Measurements from ENCODE around the gene FOXS1. TPM values are rescaled to one million over a fixed set of nuclear protein-coding genes. Genes with fewer than 3 reads are reported as not detected.
A peak's percentile ranks its signal among the peaks of the same experiment; 100 is the strongest.

FOXS1 gene
- polyA plus RNA-seq (2013, experiment 1 of 2) = 0.23 TPM
- 0.26 TPM for polyA plus RNA-seq (2013, experiment 2 of 2)

GRCh38 chr20:31845300-31845863 lies at the start of gene FOXS1:
Gene FOXS1 (minus strand): TSS chr20:31845604. CDS start chr20:31845542, 62 bp downstream.
- no peak within 1 kb of the TSS for H3K27ac ChIP-seq (ENCODE audit: low read length, poor library complexity, severe bottlenecking)
- H3K23ac ChIP-seq (ENCODE audit: low read length in 2 of 2) = no peak within 1 kb of the TSS
- H3K4me3 ChIP-seq (ENCODE audit: insufficient read depth in 1 of 2, low read depth in 1 of 2, low read length in 2 of 2) = peak within 1 kb of the TSS in 1 of 2 experiments; percentile 1
- no peaks in the 10 kb centered on the region for H3K9me3 ChIP-seq (ENCODE audit: control insufficient read depth, low read length)
- peak within 1 kb of the TSS; percentile 60 for H2AK5ac ChIP-seq (ENCODE audit: low read length, severe bottlenecking)
- 73% methylated on average over 20 of the region's 21 CpGs for WGBS
- peak within 1 kb of the TSS in 1 of 2 experiments; percentile 63 for H3K14ac ChIP-seq (ENCODE audit: low read length in 2 of 2)
- DNase-seq = no peak
- peaks cover 36 to 74% of the 10 kb centered on the region in 2 experiments for H3K27me3 ChIP-seq (ENCODE audit: control insufficient read depth in 1 of 2, insufficient read depth in 1 of 2, low read length in 2 of 2)
- H2BK5ac ChIP-seq (ENCODE audit: low read depth, low read length, poor library complexity, severe bottlenecking) = no peak within 1 kb of the TSS
- H3K79me1 ChIP-seq (replicated peaks; ENCODE audit: low read length, poor library complexity, severe bottlenecking) = no peaks in the 10 kb centered on the region
- H3K9ac ChIP-seq (ENCODE audit: low read length) = no peak within 1 kb of the TSS
- H3K18ac ChIP-seq (ENCODE audit: low read depth in 1 of 2, low read length in 2 of 2) = peak within 1 kb of the TSS in 1 of 2 experiments; percentile 1
- no peak within 1 kb of the TSS for H2BK120ac ChIP-seq (ENCODE audit: low read depth, low read length)
- H4K8ac ChIP-seq (ENCODE audit: low read length) = no peak within 1 kb of the TSS
- H3K4ac ChIP-seq (ENCODE audit: low read depth in 1 of 2, low read length in 2 of 2) = no peak within 1 kb of the TSS
- H2BK15ac ChIP-seq (ENCODE audit: low read depth, poor library complexity, severe bottlenecking) = no peak within 1 kb of the TSS
- H3K4me1 ChIP-seq (ENCODE audit: control insufficient read depth, insufficient read depth, low read depth, low read length) = peaks cover 55% of the 10 kb centered on the region
- H2BK12ac ChIP-seq (ENCODE audit: low read length in 2 of 2) = peak within 1 kb of the TSS in 1 of 2 experiments; percentile 19
- H3K4me2 ChIP-seq (ENCODE audit: low read length, poor library complexity, severe bottlenecking) = peak within 1 kb of the TSS; percentile 5
- peak within 1 kb of the TSS; percentile 30 for H4K91ac ChIP-seq (ENCODE audit: low read length)
- peaks cover 0 to 3% of the 10 kb centered on the region in 2 experiments for H3K36me3 ChIP-seq (ENCODE audit: control insufficient read depth in 1 of 2, insufficient read depth in 2 of 2, low read depth in 1 of 2, low read length in 2 of 2)
- H2AFZ ChIP-seq (ENCODE audit: low read depth, low read length) = no peak within 1 kb of the TSS

GRCh38 chr20:31890646-31891045 lies 45.2 kb upstream of the FOXS1 start:
- peaks cover 19 to 23% of the 10 kb centered on the region in 2 experiments for H3K27me3 ChIP-seq (ENCODE audit: control insufficient read depth in 1 of 2, insufficient read depth in 1 of 2, low read length in 2 of 2)
- 58% methylated on average over 8 of the region's 8 CpGs for WGBS
- H3K23ac ChIP-seq (ENCODE audit: low read length in 2 of 2) = no peak overlapping the region
- no peak overlapping the region for H2AK5ac ChIP-seq (ENCODE audit: low read length, severe bottlenecking)
- no peaks in the 10 kb centered on the region for H3K4me1 ChIP-seq (ENCODE audit: control insufficient read depth, insufficient read depth, low read depth, low read length)
- H3K36me3 ChIP-seq (ENCODE audit: control insufficient read depth in 1 of 2, insufficient read depth in 2 of 2, low read depth in 1 of 2, low read length in 2 of 2) = no peaks in the 10 kb centered on the region
- no peak overlapping the region for H3K4me2 ChIP-seq (ENCODE audit: low read length, poor library complexity, severe bottlenecking)
- H2AFZ ChIP-seq (ENCODE audit: low read depth, low read length) = no peak overlapping the region
- no peak for DNase-seq
- H4K8ac ChIP-seq (ENCODE audit: low read length) = no peak overlapping the region
- no peak overlapping the region for H2BK120ac ChIP-seq (ENCODE audit: low read depth, low read length)
- no peak overlapping the region for H3K4ac ChIP-seq (ENCODE audit: low read depth in 1 of 2, low read length in 2 of 2)
- no peak overlapping the region for H3K4me3 ChIP-seq (ENCODE audit: insufficient read depth in 1 of 2, low read depth in 1 of 2, low read length in 2 of 2)
- H4K91ac ChIP-seq (ENCODE audit: low read length) = no peak overlapping the region
- no peaks in the 10 kb centered on the region for H3K9me3 ChIP-seq (ENCODE audit: control insufficient read depth, low read length)
- H3K9ac ChIP-seq (ENCODE audit: low read length) = no peak overlapping the region
- no peaks in the 10 kb centered on the region for H3K79me1 ChIP-seq (replicated peaks; ENCODE audit: low read length, poor library complexity, severe bottlenecking)
- no peak overlapping the region for H2BK15ac ChIP-seq (ENCODE audit: low read depth, poor library complexity, severe bottlenecking)
- H3K14ac ChIP-seq (ENCODE audit: low read length in 2 of 2) = no peak overlapping the region
- H2BK12ac ChIP-seq (ENCODE audit: low read length in 2 of 2) = no peak overlapping the region
- no peak overlapping the region for H2BK5ac ChIP-seq (ENCODE audit: low read depth, low read length, poor library complexity, severe bottlenecking)
- H3K18ac ChIP-seq (ENCODE audit: low read depth in 1 of 2, low read length in 2 of 2) = no peak overlapping the region
- no peak overlapping the region for H3K27ac ChIP-seq (ENCODE audit: low read length, poor library complexity, severe bottlenecking)

GRCh38 chr20:31883829-31884228 lies 38.4 kb upstream of the FOXS1 start:
- Histone ChIP-seq H3K18ac (ENCODE audit: low read depth in 1 of 2, low read length in 2 of 2) (no peak overlapping the region), H3K4ac (ENCODE audit: low read depth in 1 of 2, low read length in 2 of 2) (no peak overlapping the region), H3K79me1 (replicated peaks; ENCODE audit: low read length, poor library complexity, severe bottlenecking) (no peaks in the 10 kb centered on the region), H2BK15ac (ENCODE audit: low read depth, poor library complexity, severe bottlenecking) (no peak overlapping the region), H3K27ac (ENCODE audit: low read length, poor library complexity, severe bottlenecking) (no peak overlapping the region), H3K4me2 (ENCODE audit: low read length, poor library complexity, severe bottlenecking) (no peak overlapping the region), H2BK120ac (ENCODE audit: low read depth, low read length) (no peak overlapping the region), H2AFZ (ENCODE audit: low read depth, low read length) (no peak overlapping the region), H3K9ac (ENCODE audit: low read length) (no peak overlapping the region), H2BK5ac (ENCODE audit: low read depth, low read length, poor library complexity, severe bottlenecking) (no peak overlapping the region), H4K91ac (ENCODE audit: low read length) (no peak overlapping the region), H3K36me3 (ENCODE audit: control insufficient read depth in 1 of 2, insufficient read depth in 2 of 2, low read depth in 1 of 2, low read length in 2 of 2) (no peaks in the 10 kb centered on the region), H3K4me1 (ENCODE audit: control insufficient read depth, insufficient read depth, low read depth, low read length) (peaks cover 9% of the 10 kb centered on the region), H3K14ac (ENCODE audit: low read length in 2 of 2) (no peak overlapping the region), H3K4me3 (ENCODE audit: insufficient read depth in 1 of 2, low read depth in 1 of 2, low read length in 2 of 2) (no peak overlapping the region), H4K8ac (ENCODE audit: low read length) (no peak overlapping the region), H3K9me3 (ENCODE audit: control insufficient read depth, low read length) (no peaks in the 10 kb centered on the region), H3K27me3 (ENCODE audit: control insufficient read depth in 1 of 2, insufficient read depth in 1 of 2, low read length in 2 of 2) (peaks cover 21 to 22% of the 10 kb centered on the region in 2 experiments), H2AK5ac (ENCODE audit: low read length, severe bottlenecking) (no peak overlapping the region), H3K23ac (ENCODE audit: low read length in 2 of 2) (no peak overlapping the region), H2BK12ac (ENCODE audit: low read length in 2 of 2) (no peak overlapping the region)
- no peak for DNase-seq

GRCh38 chr20:31881945-31882344 lies 36.5 kb upstream of the FOXS1 start:
- no peaks in the 10 kb centered on the region for H3K9me3 ChIP-seq (ENCODE audit: control insufficient read depth, low read length)
- H3K4me1 ChIP-seq (ENCODE audit: control insufficient read depth, insufficient read depth, low read depth, low read length) = peaks cover 9% of the 10 kb centered on the region
- H2BK120ac ChIP-seq (ENCODE audit: low read depth, low read length) = no peak overlapping the region
- H2BK5ac ChIP-seq (ENCODE audit: low read depth, low read length, poor library complexity, severe bottlenecking) = no peak overlapping the region
- no peak overlapping the region for H2AK5ac ChIP-seq (ENCODE audit: low read length, severe bottlenecking)
- H3K18ac ChIP-seq (ENCODE audit: low read depth in 1 of 2, low read length in 2 of 2) = no peak overlapping the region
- no peak overlapping the region for H2BK12ac ChIP-seq (ENCODE audit: low read length in 2 of 2)
- H3K27ac ChIP-seq (ENCODE audit: low read length, poor library complexity, severe bottlenecking) = no peak overlapping the region
- no peak overlapping the region for H3K9ac ChIP-seq (ENCODE audit: low read length)
- 59% methylated on average over 5 of the region's 5 CpGs for WGBS
- H3K27me3 ChIP-seq (ENCODE audit: control insufficient read depth in 1 of 2, insufficient read depth in 1 of 2, low read length in 2 of 2) = peaks cover 14 to 17% of the 10 kb centered on the region in 2 experiments
- no peak overlapping the region for H3K23ac ChIP-seq (ENCODE audit: low read length in 2 of 2)
- H3K4me2 ChIP-seq (ENCODE audit: low read length, poor library complexity, severe bottlenecking) = no peak overlapping the region
- no peaks in the 10 kb centered on the region for H3K36me3 ChIP-seq (ENCODE audit: control insufficient read depth in 1 of 2, insufficient read depth in 2 of 2, low read depth in 1 of 2, low read length in 2 of 2)
- H4K8ac ChIP-seq (ENCODE audit: low read length) = no peak overlapping the region
- H3K4ac ChIP-seq (ENCODE audit: low read depth in 1 of 2, low read length in 2 of 2) = no peak overlapping the region
- H3K79me1 ChIP-seq (replicated peaks; ENCODE audit: low read length, poor library complexity, severe bottlenecking) = no peaks in the 10 kb centered on the region
- no peak overlapping the region for H3K4me3 ChIP-seq (ENCODE audit: insufficient read depth in 1 of 2, low read depth in 1 of 2, low read length in 2 of 2)
- H2AFZ ChIP-seq (ENCODE audit: low read depth, low read length) = no peak overlapping the region
- no peak overlapping the region for H4K91ac ChIP-seq (ENCODE audit: low read length)
- no peak for DNase-seq
- H2BK15ac ChIP-seq (ENCODE audit: low read depth, poor library complexity, severe bottlenecking) = no peak overlapping the region
- H3K14ac ChIP-seq (ENCODE audit: low read length in 2 of 2) = no peak overlapping the region
